ENCODE measurements around the gene CCDC169.

DNA sequence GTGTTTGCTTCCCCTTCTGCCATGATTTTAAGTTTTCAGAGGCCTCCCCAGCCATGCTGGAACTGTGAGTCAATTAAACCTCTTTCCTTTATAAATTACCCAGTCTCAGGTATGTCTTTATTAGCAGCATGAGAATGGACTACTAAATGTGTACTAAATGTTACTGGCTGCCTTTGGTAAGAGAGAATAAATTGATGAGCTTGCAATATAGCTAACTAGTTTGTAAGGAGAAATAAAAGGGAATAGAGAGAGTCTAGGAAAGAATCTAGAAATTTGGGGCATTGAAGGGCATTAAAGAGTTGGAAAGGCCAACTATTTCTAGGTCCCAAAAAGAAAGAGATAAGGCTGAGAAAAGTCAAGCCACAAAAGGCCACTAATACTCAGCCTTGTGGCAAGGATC is 77.7 kb downstream of the CCDC169 start:
- TF ChIP-seq, protein P1, sequence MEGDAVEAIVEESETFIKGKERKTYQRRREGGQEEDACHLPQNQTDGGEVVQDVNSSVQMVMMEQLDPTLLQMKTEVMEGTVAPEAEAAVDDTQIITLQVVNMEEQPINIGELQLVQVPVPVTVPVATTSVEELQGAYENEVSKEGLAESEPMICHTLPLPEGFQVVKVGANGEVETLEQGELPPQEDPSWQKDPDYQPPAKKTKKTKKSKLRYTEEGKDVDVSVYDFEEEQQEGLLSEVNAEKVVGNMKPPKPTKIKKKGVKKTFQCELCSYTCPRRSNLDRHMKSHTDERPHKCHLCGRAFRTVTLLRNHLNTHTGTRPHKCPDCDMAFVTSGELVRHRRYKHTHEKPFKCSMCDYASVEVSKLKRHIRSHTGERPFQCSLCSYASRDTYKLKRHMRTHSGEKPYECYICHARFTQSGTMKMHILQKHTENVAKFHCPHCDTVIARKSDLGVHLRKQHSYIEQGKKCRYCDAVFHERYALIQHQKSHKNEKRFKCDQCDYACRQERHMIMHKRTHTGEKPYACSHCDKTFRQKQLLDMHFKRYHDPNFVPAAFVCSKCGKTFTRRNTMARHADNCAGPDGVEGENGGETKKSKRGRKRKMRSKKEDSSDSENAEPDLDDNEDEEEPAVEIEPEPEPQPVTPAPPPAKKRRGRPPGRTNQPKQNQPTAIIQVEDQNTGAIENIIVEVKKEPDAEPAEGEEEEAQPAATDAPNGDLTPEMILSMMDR (IDR thresholded peaks at IDR 0.05) = no peak
- no peak for TF ChIP-seq POLR2A (IDR thresholded peaks at IDR 0.05)

Data from testis (tissue), 2 donors.